Prostate gland (tissue), 2 donors: ENCODE results near the gene DECR2. TPM values are rescaled to one million over a fixed set of nuclear protein-coding genes. Genes with fewer than 3 reads are reported as not detected.

Source experiments
- DNase-seq: peaks from one replicate; pipeline ENCODE4 v3.0.0-alpha.2; 2019; ENCODE audit warnings: low spot score
- H3K27ac ChIP-seq, 2 donors: fragments of 200-600 bp; sonication (generic); 2 replicates each; pipeline ENCODE4 v1.5.1; 2017 to 2019
- H3K27me3 ChIP-seq: fragments of 200-600 bp; sonication (generic); replicated peaks from 2 replicates; pipeline ENCODE4 v1.5.1; 2019; ENCODE audit not compliant: insufficient read depth
- H3K36me3 ChIP-seq, 2 donors: fragments of 200-600 bp; sonication (generic); 1 replicate in 1 of 2; 2 replicates in 1 of 2; pipeline versions ENCODE4 v1.5.1 to v1.8.1; 2017 to 2019
- H3K4me1 ChIP-seq: fragments of 200-600 bp; sonication (generic); replicated peaks from 2 replicates; pipeline ENCODE4 v1.5.1; 2019
- H3K4me3 ChIP-seq, 2 donors: fragments of 200-600 bp; sonication (generic); 2 replicates each; pipeline ENCODE4 v1.5.1; 2017 to 2019
- H3K9me3 ChIP-seq: fragments of 200-600 bp; sonication (generic); 2 replicates; pipeline ENCODE4 v1.5.1; 2017
- POLR2A ChIP-seq: fragments of 450-650 bp; IDR thresholded peaks from one replicate; pipeline ENCODE4 v1.6.1; 2016; ENCODE audit warnings: antibody characterized with exemption, mild to moderate bottlenecking
- POLR2AphosphoS5 ChIP-seq: sonication (generic); formaldehyde crosslinking; IDR thresholded peaks from one replicate; pipeline ENCODE4 v1.6.1; 2017; ENCODE audit warnings: antibody characterized with exemption
- WGBS: methylation state at CpG from one replicate; pipeline ENCODE4 v1.1.5; 2018; 5-methylcytosine and 5-hydroxymethylcytosine counted together
- intact Hi-C: fragments of 100-400 bp; cut with DNase I; formaldehyde crosslinking; loops from one replicate; pipeline ENCODE4 v1.14.2; 2022
- total RNA-seq, 2 donors: library from RNA; depleted of rRNA; stranded (reverse); fragments of >200 nt; gene quantifications; one replicate each; pipeline ENCODE4 v1.1.0, GENCODE V29; 2016
- TF ChIP-seq, protein P1 (sequence below), 4 experiments: fragments of 200-600 bp in 2 of 4; fragments of 450-650 bp in 2 of 4; sonication (generic) in 2 of 4; IDR thresholded peaks; 1 replicate in 3 of 4; 2 replicates in 1 of 4; pipeline ENCODE4 v1.5.1; 2016 to 2019; ENCODE audit warnings: antibody characterized with exemption in 4 of 4, mild to moderate bottlenecking in 2 of 4, moderate library complexity in 2 of 4

Gene DECR2
- total RNA-seq, 2 donors from 2014 or later: 23.7 to 38.5 TPM

GRCh38 chr16:354971-355461 is 46.7 kb upstream of the DECR2 start:
- intact Hi-C loops: loop anchor here (5.0 kb wide), 1 partner anchor 128 kb away; the partner anchor contains the start of gene LUC7L
- Histone ChIP-seq H3K9me3 (no peaks in the 10 kb centered on the region), H3K27ac (no peak overlapping the region), H3K4me3 (no peak overlapping the region), H3K4me1 (peaks cover 7% of the 10 kb centered on the region), H3K36me3 (no peaks in the 10 kb centered on the region), H3K27me3 (no peaks in the 10 kb centered on the region)
- TF ChIP-seq POLR2AphosphoS5: no peak
- TF ChIP-seq, protein P1, sequence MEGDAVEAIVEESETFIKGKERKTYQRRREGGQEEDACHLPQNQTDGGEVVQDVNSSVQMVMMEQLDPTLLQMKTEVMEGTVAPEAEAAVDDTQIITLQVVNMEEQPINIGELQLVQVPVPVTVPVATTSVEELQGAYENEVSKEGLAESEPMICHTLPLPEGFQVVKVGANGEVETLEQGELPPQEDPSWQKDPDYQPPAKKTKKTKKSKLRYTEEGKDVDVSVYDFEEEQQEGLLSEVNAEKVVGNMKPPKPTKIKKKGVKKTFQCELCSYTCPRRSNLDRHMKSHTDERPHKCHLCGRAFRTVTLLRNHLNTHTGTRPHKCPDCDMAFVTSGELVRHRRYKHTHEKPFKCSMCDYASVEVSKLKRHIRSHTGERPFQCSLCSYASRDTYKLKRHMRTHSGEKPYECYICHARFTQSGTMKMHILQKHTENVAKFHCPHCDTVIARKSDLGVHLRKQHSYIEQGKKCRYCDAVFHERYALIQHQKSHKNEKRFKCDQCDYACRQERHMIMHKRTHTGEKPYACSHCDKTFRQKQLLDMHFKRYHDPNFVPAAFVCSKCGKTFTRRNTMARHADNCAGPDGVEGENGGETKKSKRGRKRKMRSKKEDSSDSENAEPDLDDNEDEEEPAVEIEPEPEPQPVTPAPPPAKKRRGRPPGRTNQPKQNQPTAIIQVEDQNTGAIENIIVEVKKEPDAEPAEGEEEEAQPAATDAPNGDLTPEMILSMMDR (IDR thresholded peaks at IDR 0.05): no peak
- no peak for TF ChIP-seq POLR2A
- DNase-seq: no peak
- WGBS: 82% methylated on average over 10 of the region's 10 CpGs

DNA sequence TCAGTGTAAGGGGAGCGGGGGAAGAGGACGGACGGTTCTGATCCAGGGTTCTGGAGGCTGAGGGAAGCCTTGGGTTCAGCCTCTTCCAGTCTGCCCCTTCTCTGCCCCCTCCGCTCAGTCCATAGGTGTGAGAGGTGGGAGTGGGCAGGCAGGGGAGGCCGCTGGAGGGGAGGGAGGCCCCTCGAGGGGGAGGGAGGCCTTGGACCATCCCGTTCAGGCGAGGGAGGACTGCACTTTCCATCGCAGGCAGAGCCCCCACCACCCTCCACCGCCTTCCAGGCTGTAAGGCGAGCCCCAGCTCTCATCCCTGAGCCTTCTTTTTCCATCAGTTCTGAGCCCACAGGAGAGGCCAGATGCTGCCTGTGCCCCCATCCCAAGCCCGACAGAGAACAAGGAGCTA is 44.9 kb upstream of the DECR2 start:
- no peaks in the 10 kb centered on the region for H3K27me3 ChIP-seq
- no peak overlapping the region for H3K27ac ChIP-seq
- H3K9me3 ChIP-seq: no peaks in the 10 kb centered on the region
- H3K4me3 ChIP-seq: no peak overlapping the region
- peaks cover under 1% of the 10 kb centered on the region for H3K4me1 ChIP-seq
- DNase-seq: no peak
- intact Hi-C loops: no loop called here
- no peak for TF ChIP-seq POLR2A
- TF ChIP-seq POLR2AphosphoS5: no peak
- TF ChIP-seq, protein P1 (IDR thresholded peaks at IDR 0.05): no peak
- no peaks in the 10 kb centered on the region for H3K36me3 ChIP-seq
- 71% methylated on average over 12 of the region's 12 CpGs for WGBS

GRCh38 chr16:359067-359763 is 42.5 kb upstream of the DECR2 start:
- no peaks in the 10 kb centered on the region for H3K9me3 ChIP-seq
- H3K27me3 ChIP-seq: no peaks in the 10 kb centered on the region
- no peaks in the 10 kb centered on the region for H3K4me1 ChIP-seq
- H3K36me3 ChIP-seq: no peaks in the 10 kb centered on the region
- no peak overlapping the region for H3K4me3 ChIP-seq
- DNase-seq: no peak
- TF ChIP-seq, protein P1 (IDR thresholded peaks at IDR 0.05): no peak
- TF ChIP-seq POLR2A: no peak
- no peak for TF ChIP-seq POLR2AphosphoS5
- no peak overlapping the region for H3K27ac ChIP-seq
- intact Hi-C loops: no loop called here
- WGBS: 85% methylated on average over 17 of the region's 19 CpGs

GRCh38 chr16:359871-360697 is 41.6 kb upstream of the DECR2 start:
- Histone ChIP-seq H3K27me3 (no peaks in the 10 kb centered on the region), H3K36me3 (no peaks in the 10 kb centered on the region), H3K27ac (no peak overlapping the region), H3K4me1 (no peaks in the 10 kb centered on the region), H3K4me3 (no peak overlapping the region), H3K9me3 (no peaks in the 10 kb centered on the region)
- no peak for DNase-seq
- intact Hi-C loops: loop anchor here (5.0 kb wide), 1 partner anchor 253 kb away; no protein-coding TSS in a partner anchor
- TF ChIP-seq POLR2AphosphoS5 (no peak), POLR2A (no peak)
- TF ChIP-seq, protein P1 (IDR thresholded peaks at IDR 0.05): no peak
- 87% methylated on average over 47 of the region's 47 CpGs for WGBS
